Activated CD8-positive, alpha-beta T cell treated with anti-CD3 and anti-CD28 coated beads for 36 hours (primary cell): ENCODE measurements around the gene SLC13A5. TPM values are rescaled to one million over a fixed set of nuclear protein-coding genes. Genes with fewer than 3 reads are reported as not detected.

ENCODE experiments used
- ATAC-seq: fragments of 200-7000 bp; cut with Tn5 transposase; one replicate; pipeline ENCODE4 v1.10.0; 2021; ENCODE audit warnings: mild to moderate bottlenecking, moderate library complexity
- CTCF ChIA-PET: fragments of 350-600 bp; sonication (Branson Sonifier 250); formaldehyde crosslinking; loops from one replicate; lab custom pipeline; 2021; ENCODE audit warnings: antibody characterized with exemption; lab: Charles Lee
- POLR2A ChIA-PET: fragments of 350-600 bp; sonication (Branson Sonifier 250); formaldehyde crosslinking; loops from one replicate; lab custom pipeline; 2021; ENCODE audit warnings: antibody characterized with exemption; lab: Charles Lee
- DNase-seq: peaks from one replicate; pipeline ENCODE4 v3.0.0-alpha.2; 2020
- H3K27ac Mint-ChIP-seq: one replicate; pipeline ENCODE4 v1.8.0; 2021; ENCODE audit warnings: mild to moderate bottlenecking, mixed read lengths
- H3K27me3 Mint-ChIP-seq: one replicate; pipeline ENCODE4 v1.8.0; 2021; ENCODE audit warnings: mixed read lengths
- H3K36me3 Mint-ChIP-seq: one replicate; pipeline ENCODE4 v1.8.0; 2021; ENCODE audit warnings: low read depth, mixed read lengths
- H3K4me1 Mint-ChIP-seq: one replicate; pipeline ENCODE4 v1.8.0; 2021; ENCODE audit warnings: low read depth, mixed read lengths
- H3K4me3 Mint-ChIP-seq: one replicate; pipeline ENCODE4 v1.8.0; 2021; ENCODE audit warnings: mild to moderate bottlenecking, moderate library complexity, mixed read lengths
- H3K9me3 Mint-ChIP-seq: one replicate; pipeline ENCODE4 v1.8.0; 2021; ENCODE audit warnings: mixed read lengths
- intact Hi-C: fragments of 100-400 bp; cut with micrococcal nuclease; formaldehyde crosslinking; loops from one replicate; pipeline ENCODE4 v1.10.0; 2022
- total RNA-seq, 2 experiments: library from RNA; stranded (reverse); gene quantifications; one replicate each; pipeline ENCODE4 v1.2.3, GENCODE V29; 2021
- TF ChIP-seq, protein P1 (sequence below): fragments of 200-600 bp; IDR thresholded peaks from one replicate; pipeline ENCODE4 v1.8.0; 2022; ENCODE audit warnings: antibody characterized with exemption, mild to moderate bottlenecking

Gene SLC13A5
- total RNA-seq, 2 experiments from 2014 or later, result not detected

DNA sequence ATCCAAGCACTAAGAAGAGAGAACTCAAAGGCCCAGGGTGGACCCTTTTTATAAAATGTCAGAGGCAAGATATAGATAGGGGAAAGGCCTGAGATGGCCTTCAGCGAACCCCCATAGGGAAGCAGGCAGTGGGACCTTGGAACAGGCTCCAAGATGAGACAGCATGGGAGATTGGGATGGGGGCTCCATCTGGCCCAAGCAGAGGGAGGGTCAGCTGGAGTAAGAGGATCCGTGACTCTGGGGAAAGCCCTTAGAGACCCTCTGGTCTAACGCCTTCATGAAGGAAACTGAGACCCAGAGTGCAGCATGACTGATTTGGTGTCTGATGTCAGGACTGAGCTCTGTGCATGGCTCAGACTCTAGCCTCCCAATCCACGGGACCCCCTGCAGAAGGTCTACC lies 30.8 kb downstream of the SLC13A5 start:
- Mint-ChIP-seq H3K4me1 (peaks cover 4% of the 10 kb centered on the region), H3K27ac (no peak overlapping the region), H3K4me3 (no peak overlapping the region), H3K9me3 (no peaks in the 10 kb centered on the region), H3K36me3 (no peaks in the 10 kb centered on the region), H3K27me3 (peaks cover 35% of the 10 kb centered on the region)
- TF ChIP-seq, protein P1, sequence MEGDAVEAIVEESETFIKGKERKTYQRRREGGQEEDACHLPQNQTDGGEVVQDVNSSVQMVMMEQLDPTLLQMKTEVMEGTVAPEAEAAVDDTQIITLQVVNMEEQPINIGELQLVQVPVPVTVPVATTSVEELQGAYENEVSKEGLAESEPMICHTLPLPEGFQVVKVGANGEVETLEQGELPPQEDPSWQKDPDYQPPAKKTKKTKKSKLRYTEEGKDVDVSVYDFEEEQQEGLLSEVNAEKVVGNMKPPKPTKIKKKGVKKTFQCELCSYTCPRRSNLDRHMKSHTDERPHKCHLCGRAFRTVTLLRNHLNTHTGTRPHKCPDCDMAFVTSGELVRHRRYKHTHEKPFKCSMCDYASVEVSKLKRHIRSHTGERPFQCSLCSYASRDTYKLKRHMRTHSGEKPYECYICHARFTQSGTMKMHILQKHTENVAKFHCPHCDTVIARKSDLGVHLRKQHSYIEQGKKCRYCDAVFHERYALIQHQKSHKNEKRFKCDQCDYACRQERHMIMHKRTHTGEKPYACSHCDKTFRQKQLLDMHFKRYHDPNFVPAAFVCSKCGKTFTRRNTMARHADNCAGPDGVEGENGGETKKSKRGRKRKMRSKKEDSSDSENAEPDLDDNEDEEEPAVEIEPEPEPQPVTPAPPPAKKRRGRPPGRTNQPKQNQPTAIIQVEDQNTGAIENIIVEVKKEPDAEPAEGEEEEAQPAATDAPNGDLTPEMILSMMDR, result no peak
- no peak for ATAC-seq
- intact Hi-C loops, result no loop called here
- CTCF ChIA-PET, result interaction anchor here (0.8 kb wide), 1 partner anchor 9 kb away, joined by 4 read pairs; no protein-coding TSS in a partner anchor
- POLR2A ChIA-PET, result no interaction called here
- no peak for DNase-seq

DNA sequence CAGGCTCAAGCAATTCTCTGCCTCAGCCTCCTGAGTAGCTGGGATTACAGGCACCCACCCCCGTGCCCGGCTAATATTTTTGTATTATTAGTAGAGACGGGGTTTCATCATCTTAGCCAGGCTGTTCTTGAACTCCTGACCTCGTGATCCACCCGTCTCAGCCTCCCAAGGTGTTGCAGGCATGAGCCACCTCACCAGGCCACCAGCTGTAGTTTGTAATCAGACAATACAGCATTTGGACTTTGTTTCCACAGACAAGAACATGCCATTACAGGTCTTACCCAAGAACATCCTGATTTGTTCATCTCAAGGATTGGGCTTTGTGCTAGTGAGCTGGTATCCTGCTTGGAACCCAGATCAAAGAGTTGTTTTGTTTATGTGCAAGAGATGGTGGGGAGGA lies 31.5 kb downstream of the SLC13A5 start:
- Mint-ChIP-seq H3K36me3 (no peaks in the 10 kb centered on the region), H3K4me1 (peaks cover 7% of the 10 kb centered on the region), H3K4me3 (no peak overlapping the region), H3K27me3 (peaks cover 35% of the 10 kb centered on the region), H3K27ac (no peak overlapping the region), H3K9me3 (no peaks in the 10 kb centered on the region)
- TF ChIP-seq, protein P1, result no peak
- ATAC-seq, result no peak
- ChIA-PET POLR2A (interaction anchor here (0.6 kb wide), 1 partner anchor 35 kb away, joined by 3 read pairs; no protein-coding TSS in a partner anchor), CTCF (no interaction called here)
- DNase-seq, result no peak
- intact Hi-C loops, result no loop called here

DNA sequence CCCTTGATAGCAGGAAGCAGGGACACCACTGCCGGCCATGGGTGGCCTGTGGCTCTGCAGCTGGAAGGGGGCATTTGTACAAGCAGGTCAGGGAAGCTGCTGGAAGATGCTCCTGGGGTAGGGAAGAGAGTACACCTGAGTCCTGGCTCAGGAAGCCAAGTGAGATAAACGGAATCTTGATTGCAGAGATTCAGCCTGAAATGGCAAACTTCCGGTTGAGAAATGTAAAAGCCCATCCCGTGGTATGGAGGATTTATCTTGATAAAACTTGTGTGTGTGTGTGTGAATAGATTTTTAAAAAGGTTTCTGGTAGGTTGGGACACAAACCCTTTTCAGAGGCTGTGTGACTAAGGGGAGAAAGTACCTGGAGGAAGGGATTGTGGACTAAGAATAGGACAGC lies 32.0 kb downstream of the SLC13A5 start:
- TF ChIP-seq, protein P1, result no peak
- Mint-ChIP-seq H3K4me3 (no peak overlapping the region), H3K27ac (no peak overlapping the region), H3K36me3 (no peaks in the 10 kb centered on the region), H3K9me3 (no peaks in the 10 kb centered on the region), H3K4me1 (peaks cover 7% of the 10 kb centered on the region), H3K27me3 (peaks cover 35% of the 10 kb centered on the region)
- DNase-seq (no peak), ATAC-seq (no peak)
- POLR2A ChIA-PET, result interaction anchor here (0.6 kb wide), 1 partner anchor 35 kb away, joined by 3 read pairs; no protein-coding TSS in a partner anchor
- intact Hi-C loops, result no loop called here
- CTCF ChIA-PET, result no interaction called here

- Mint-ChIP-seq H3K27ac (no peak overlapping the region), H3K4me1 (peaks cover 7% of the 10 kb centered on the region), H3K27me3 (peaks cover 32% of the 10 kb centered on the region), H3K9me3 (no peaks in the 10 kb centered on the region), H3K4me3 (no peak overlapping the region), H3K36me3 (no peaks in the 10 kb centered on the region)
- CTCF ChIA-PET, result no interaction called here
- ATAC-seq (no peak), DNase-seq (no peak)
- TF ChIP-seq, protein P1, result no peak
- intact Hi-C loops, result no loop called here
- POLR2A ChIA-PET, result interaction anchor here (1.0 kb wide), 1 partner anchor 9 kb away, joined by 3 read pairs; no protein-coding TSS in a partner anchor
These were observed 33.9 kb downstream of the SLC13A5 start for GRCh38 chr17:6679241-6679640.

DNA sequence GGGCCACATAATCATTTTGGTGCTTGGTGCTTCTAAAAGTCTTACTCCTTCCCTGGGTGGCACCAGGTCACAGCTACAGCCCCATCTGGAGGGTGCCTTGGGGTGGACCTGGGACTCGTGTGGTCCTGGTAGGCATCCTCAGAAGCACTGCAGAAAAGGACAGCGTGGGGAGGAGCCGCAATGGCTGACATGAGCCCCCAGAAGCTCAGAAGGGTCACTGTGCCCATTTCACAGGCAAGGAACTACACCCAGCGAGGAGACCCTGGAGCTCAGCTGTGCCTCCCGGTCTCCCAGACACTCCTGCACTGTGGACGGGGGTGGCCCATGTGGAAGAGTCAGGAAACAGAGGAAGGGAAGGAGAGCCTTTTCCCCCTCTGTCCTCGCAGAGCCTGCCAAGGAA lies 35.2 kb downstream of the SLC13A5 start:
- CTCF ChIA-PET, result interaction anchor here (1.7 kb wide), 1 partner anchor 165 kb away, joined by 6 read pairs; no protein-coding TSS in a partner anchor
- POLR2A ChIA-PET, result no interaction called here
- H3K27ac Mint-ChIP-seq, result no peak overlapping the region

More for the DNA sequence above, 35.2 kb downstream of the SLC13A5 start:
- Mint-ChIP-seq H3K9me3 (no peaks in the 10 kb centered on the region), H3K4me1 (peaks cover 7% of the 10 kb centered on the region), H3K4me3 (no peak overlapping the region), H3K36me3 (no peaks in the 10 kb centered on the region), H3K27me3 (peaks cover 29% of the 10 kb centered on the region)
- ATAC-seq (no peak), DNase-seq (no peak)
- intact Hi-C loops, result no loop called here
- TF ChIP-seq, protein P1, result no peak
